IPS DF 6.9 (cell line): ENCODE results near the gene VWF.

ENCODE experiments used
- DNase-seq: peaks from one replicate; pipeline ENCODE4 v3.0.0-alpha.2; 2013; ENCODE audit warnings: low read depth, low spot score
- H3K27ac ChIP-seq: one replicate; pipeline ENCODE4 v1.5.1; 2013; ENCODE audit warnings: low read length, control low read depth
- H3K27me3 ChIP-seq: 2 replicates; pipeline ENCODE4 v1.6.1; 2013; ENCODE audit warnings: mild to moderate bottlenecking, low read length; ENCODE audit not compliant: control insufficient read depth, insufficient read depth
- H3K36me3 ChIP-seq: 2 replicates; pipeline ENCODE4 v1.6.1; 2013; ENCODE audit warnings: low read length; ENCODE audit not compliant: control insufficient read depth, insufficient read depth
- H3K4me1 ChIP-seq: 2 replicates; pipeline ENCODE4 v1.6.1; 2013; ENCODE audit warnings: low read length; ENCODE audit not compliant: control insufficient read depth, insufficient read depth
- H3K4me3 ChIP-seq: 2 replicates; pipeline ENCODE4 v1.5.1; 2013; ENCODE audit warnings: mild to moderate bottlenecking, low read length
- H3K9me3 ChIP-seq: 2 replicates; pipeline ENCODE4 v1.6.1; 2013; ENCODE audit warnings: low read length, inconsistent platforms; ENCODE audit not compliant: control insufficient read depth, insufficient read depth
- WGBS: extraction: QIAGEN DNeasy Blood & Tissue Kit; methylation state at CpG from one replicate; pipeline ENCODE4 v1.1.7; 2013; ENCODE audit warnings: mixed read lengths, missing lambda C conversion rate; ENCODE audit not compliant: insufficient read length, insufficient coverage; 5-methylcytosine and 5-hydroxymethylcytosine counted together

The VWF gene

GRCh38 chr12:6078398-6079096, 45.9 kb downstream of the VWF start:
- Histone ChIP-seq H3K36me3 (no peaks in the 10 kb centered on the region), H3K27ac (no peak overlapping the region), H3K4me1 (peaks cover 7% of the 10 kb centered on the region), H3K4me3 (no peak overlapping the region), H3K9me3 (no peaks in the 10 kb centered on the region), H3K27me3 (no peaks in the 10 kb centered on the region)
- no CpG with 5 or more reads among the region's 3 CpGs for WGBS
- DNase-seq, result no peak

DNA sequence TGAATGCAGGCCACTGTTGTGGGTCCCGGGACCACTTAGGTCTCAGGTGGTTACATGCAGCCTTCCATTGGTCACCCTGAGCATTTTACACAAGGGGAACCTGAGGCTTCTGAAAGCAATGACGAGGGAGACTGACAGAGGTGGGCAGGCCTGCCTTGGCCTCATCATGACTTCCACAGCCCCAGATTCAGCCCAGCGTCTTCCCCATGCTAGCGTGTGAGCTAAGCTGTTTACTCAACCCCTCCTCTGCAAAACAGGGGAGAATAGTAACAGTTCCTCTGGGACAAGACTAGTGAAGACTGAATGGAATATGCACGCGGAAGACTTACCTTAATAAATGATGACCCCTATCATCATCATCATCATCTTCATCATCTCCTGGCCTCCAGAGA, 46.8 kb downstream of the VWF start:
- DNase-seq, result no peak
- H3K36me3 ChIP-seq, result no peaks in the 10 kb centered on the region
- H3K9me3 ChIP-seq, result no peaks in the 10 kb centered on the region
- no CpG with 5 or more reads among the region's 6 CpGs for WGBS
- H3K4me3 ChIP-seq, result no peak overlapping the region
- no peak overlapping the region for H3K27ac ChIP-seq
- peaks cover 7% of the 10 kb centered on the region for H3K4me1 ChIP-seq
- H3K27me3 ChIP-seq, result no peaks in the 10 kb centered on the region

- Histone ChIP-seq H3K4me1 (peaks cover 7% of the 10 kb centered on the region), H3K27me3 (no peaks in the 10 kb centered on the region), H3K27ac (no peak overlapping the region), H3K36me3 (no peaks in the 10 kb centered on the region), H3K4me3 (no peak overlapping the region), H3K9me3 (no peaks in the 10 kb centered on the region)
- WGBS, result no CpG with 5 or more reads among the region's 28 CpGs
- DNase-seq, result no peak
Observed at GRCh38 chr12:6076776-6077691, 47.4 kb downstream of the VWF start.

DNA sequence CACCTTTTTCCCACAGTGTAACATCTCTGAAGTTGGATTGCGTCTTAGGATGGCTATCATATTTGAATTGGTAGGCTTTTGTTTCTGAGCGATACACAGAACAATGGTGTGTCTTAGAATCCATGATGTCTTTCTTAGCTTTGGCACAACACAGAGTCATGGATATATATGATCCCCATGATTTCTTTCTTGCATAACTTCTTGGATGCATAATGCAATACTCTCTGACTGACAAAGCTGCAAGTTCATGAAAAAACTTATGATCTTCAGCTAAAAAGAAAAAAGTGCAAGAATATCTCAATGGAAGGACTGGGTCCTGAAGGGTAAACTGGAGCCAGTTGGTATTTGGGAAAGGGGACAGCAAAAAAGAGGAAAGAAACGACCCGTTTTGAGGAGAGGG, 48.1 kb downstream of the VWF start:
- Histone ChIP-seq H3K4me1 (peaks cover 7% of the 10 kb centered on the region), H3K4me3 (no peak overlapping the region), H3K9me3 (no peaks in the 10 kb centered on the region), H3K27ac (no peak overlapping the region), H3K36me3 (no peaks in the 10 kb centered on the region), H3K27me3 (no peaks in the 10 kb centered on the region)
- DNase-seq, result no peak
- no CpG with 5 or more reads among the region's 4 CpGs for WGBS

GRCh38 chr12:6074979-6075585, 49.4 kb downstream of the VWF start:
- no CpG with 5 or more reads among the region's 31 CpGs for WGBS
- Histone ChIP-seq H3K36me3 (no peaks in the 10 kb centered on the region), H3K4me1 (peaks cover 7% of the 10 kb centered on the region), H3K4me3 (no peak overlapping the region), H3K9me3 (no peaks in the 10 kb centered on the region), H3K27me3 (no peaks in the 10 kb centered on the region), H3K27ac (no peak overlapping the region)
- DNase-seq, result no peak

DNA sequence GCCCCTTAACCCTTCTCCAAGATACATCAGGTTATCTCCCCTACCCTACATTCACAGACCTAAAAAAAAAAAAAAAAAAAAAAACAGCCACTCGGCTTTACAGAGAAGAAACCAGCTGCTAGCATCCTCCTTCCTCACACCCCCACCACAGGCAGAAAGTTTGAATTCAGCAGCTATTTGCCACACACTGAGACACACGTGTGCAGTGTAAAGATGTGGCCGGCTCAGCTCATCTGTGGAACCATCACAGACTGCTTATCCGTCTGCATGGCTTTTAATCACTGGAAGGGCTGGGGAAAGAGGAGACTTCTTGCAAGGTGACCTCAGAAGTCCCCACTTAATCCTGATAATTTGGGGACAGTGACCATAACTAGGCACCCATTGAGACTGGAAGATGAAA, 50.0 kb downstream of the VWF start:
- Histone ChIP-seq H3K27me3 (no peaks in the 10 kb centered on the region), H3K9me3 (no peaks in the 10 kb centered on the region), H3K4me3 (no peak overlapping the region), H3K27ac (no peak overlapping the region), H3K36me3 (no peaks in the 10 kb centered on the region), H3K4me1 (peaks cover 7% of the 10 kb centered on the region)
- no peak for DNase-seq
- WGBS, result no CpG with 5 or more reads among the region's 4 CpGs

DNA sequence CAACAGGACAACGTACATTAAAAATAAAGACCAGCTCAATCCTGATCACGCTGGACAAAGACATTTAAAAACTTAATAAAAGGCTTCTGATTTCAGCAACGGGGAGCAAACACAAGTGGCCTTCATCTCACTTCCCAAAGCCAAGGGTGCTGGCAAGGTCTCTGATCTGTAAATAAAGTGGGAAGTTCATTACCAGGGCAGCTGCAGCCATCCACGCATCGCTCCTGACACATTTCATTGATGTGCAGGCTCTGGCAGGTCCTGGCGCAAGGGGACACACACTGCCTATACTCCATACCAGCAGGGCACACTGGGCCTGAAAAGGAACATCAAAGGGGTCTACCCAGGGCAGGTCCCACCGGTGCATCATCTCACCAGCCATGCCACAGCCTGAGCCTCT, 51.0 kb downstream of the VWF start:
- H3K27ac ChIP-seq, result no peak overlapping the region
- no peak overlapping the region for H3K4me3 ChIP-seq
- no peaks in the 10 kb centered on the region for H3K9me3 ChIP-seq
- WGBS, result no CpG with 5 or more reads among the region's 7 CpGs
- H3K27me3 ChIP-seq, result no peaks in the 10 kb centered on the region
- peaks cover 7% of the 10 kb centered on the region for H3K4me1 ChIP-seq
- H3K36me3 ChIP-seq, result no peaks in the 10 kb centered on the region
- no peak for DNase-seq

DNA sequence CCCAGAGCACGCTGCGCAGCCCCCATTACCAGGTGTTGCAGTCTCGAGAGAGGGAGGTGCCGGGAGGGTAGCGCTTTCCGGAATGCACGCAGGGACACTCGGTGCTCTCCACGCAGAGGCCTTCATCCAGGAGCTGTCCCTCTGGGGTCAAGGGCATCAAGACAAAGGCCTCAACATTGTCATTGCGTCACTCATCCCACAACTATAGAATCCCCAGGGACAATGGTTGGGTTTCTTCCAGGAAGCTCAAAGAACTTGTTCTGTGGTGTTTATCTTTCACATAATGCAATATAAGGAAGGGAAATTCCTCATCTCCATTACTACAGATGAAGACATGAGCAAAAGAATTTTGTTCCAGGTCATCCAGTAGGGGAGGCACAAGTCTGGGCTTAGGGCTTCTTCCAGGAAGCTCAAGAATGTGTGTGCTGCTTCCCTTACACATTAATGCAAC, 52.1 kb downstream of the VWF start:
- Histone ChIP-seq H3K27ac (no peak overlapping the region), H3K27me3 (no peaks in the 10 kb centered on the region), H3K4me1 (peaks cover 7% of the 10 kb centered on the region), H3K36me3 (no peaks in the 10 kb centered on the region), H3K4me3 (no peak overlapping the region), H3K9me3 (no peaks in the 10 kb centered on the region)
- WGBS, result no CpG with 5 or more reads among the region's 10 CpGs
- no peak for DNase-seq

DNA sequence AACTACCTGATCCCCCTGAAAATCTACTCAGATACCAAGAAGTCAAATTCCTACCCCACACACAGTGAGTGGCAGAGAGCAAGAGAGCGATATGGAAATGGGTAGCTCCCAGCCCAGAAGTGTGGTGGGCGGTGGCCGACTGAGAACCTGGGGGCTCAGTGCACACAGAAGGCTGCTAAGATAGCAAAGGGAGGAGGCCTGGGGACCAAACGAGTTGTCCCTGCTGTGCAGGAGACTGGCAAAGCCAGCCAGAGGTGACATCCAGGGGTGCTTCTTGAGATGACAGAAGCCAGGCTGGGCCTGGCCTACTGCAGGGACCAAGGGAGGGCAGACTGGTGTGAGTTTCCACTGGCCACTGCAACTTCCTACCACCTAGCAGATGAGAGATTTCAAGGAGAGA, 52.9 kb downstream of the VWF start:
- Histone ChIP-seq H3K27me3 (no peaks in the 10 kb centered on the region), H3K36me3 (no peaks in the 10 kb centered on the region), H3K27ac (no peak overlapping the region), H3K9me3 (no peaks in the 10 kb centered on the region), H3K4me1 (peaks cover 7% of the 10 kb centered on the region), H3K4me3 (no peak overlapping the region)
- no peak for DNase-seq
- no CpG with 5 or more reads among the region's 4 CpGs for WGBS

GRCh38 chr12:6070472-6071257, 53.8 kb downstream of the VWF start:
- Histone ChIP-seq H3K4me3 (no peak overlapping the region), H3K36me3 (no peaks in the 10 kb centered on the region), H3K27ac (no peak overlapping the region), H3K4me1 (peaks cover 7% of the 10 kb centered on the region), H3K27me3 (no peaks in the 10 kb centered on the region), H3K9me3 (no peaks in the 10 kb centered on the region)
- no peak for DNase-seq
- no CpG with 5 or more reads among the region's 11 CpGs for WGBS
